ENCODE data around the gene PI4K2A. TPM values are rescaled to one million over a fixed set of nuclear protein-coding genes. Genes with fewer than 3 reads are reported as not detected.

The PI4K2A gene
- total RNA-seq = 16.7 TPM

- DNase-seq (ENCODE audit: low spot score) = peak; percentile 99
Observed at GRCh38 chr10:97640174-97640867, at the start of gene PI4K2A. Gene PI4K2A, plus strand, starts transcription at chr10:97640671. Its CDS starts 72 bp downstream, at chr10:97640743.

- DNase-seq (ENCODE audit: low spot score) = no peak
Observed at GRCh38 chr10:97590748-97591495, 49.5 kb upstream of the PI4K2A start.

- no peak for DNase-seq (ENCODE audit: low spot score)
Observed at GRCh38 chr10:97593421-97593820, 47.0 kb upstream of the PI4K2A start.

GRCh38 chr10:97596101-97597082 is 44.1 kb upstream of the PI4K2A start:
- peak; percentile 70 for DNase-seq (ENCODE audit: low spot score)

- DNase-seq (ENCODE audit: low spot score) = no peak
Observed at GRCh38 chr10:97597778-97598177, 42.7 kb upstream of the PI4K2A start.

GRCh38 chr10:97598407-97599271 is 41.8 kb upstream of the PI4K2A start:
- no peak for DNase-seq (ENCODE audit: low spot score)

- DNase-seq (ENCODE audit: low spot score) = no peak
Observed at GRCh38 chr10:97599272-97599619, 41.2 kb upstream of the PI4K2A start.

- no peak for DNase-seq (ENCODE audit: low spot score)
Observed at GRCh38 chr10:97600616-97601015, 39.9 kb upstream of the PI4K2A start.

- no peak for DNase-seq (ENCODE audit: low spot score)
Observed at GRCh38 chr10:97601268-97602215, 38.9 kb upstream of the PI4K2A start.

- no peak for DNase-seq (ENCODE audit: low spot score)
Observed at GRCh38 chr10:97607095-97607636, 33.3 kb upstream of the PI4K2A start.

GRCh38 chr10:97608991-97609561 is 31.4 kb upstream of the PI4K2A start:
- DNase-seq (ENCODE audit: low spot score) = no peak

GRCh38 chr10:97611473-97611872 is 29.0 kb upstream of the PI4K2A start:
- no peak for DNase-seq (ENCODE audit: low spot score)

- no peak for DNase-seq (ENCODE audit: low spot score)
Observed at GRCh38 chr10:97612386-97612785, 28.1 kb upstream of the PI4K2A start.

GRCh38 chr10:97618285-97618684 is 22.2 kb upstream of the PI4K2A start:
- DNase-seq (ENCODE audit: low spot score) = no peak

- no peak for DNase-seq (ENCODE audit: low spot score)
Observed at GRCh38 chr10:97618733-97619132, 21.7 kb upstream of the PI4K2A start.

- no peak for DNase-seq (ENCODE audit: low spot score)
Observed at GRCh38 chr10:97623277-97623676, 17.2 kb upstream of the PI4K2A start.

GRCh38 chr10:97627731-97628130 is 12.7 kb upstream of the PI4K2A start:
- no peak for DNase-seq (ENCODE audit: low spot score)

- no peak for DNase-seq (ENCODE audit: low spot score)
Observed at GRCh38 chr10:97628228-97628627, 12.2 kb upstream of the PI4K2A start.

- DNase-seq (ENCODE audit: low spot score) = no peak
Observed at GRCh38 chr10:97629289-97629688, 11.2 kb upstream of the PI4K2A start.

Measured in ureter (tissue), 1 donor.